ENCODE measurements around the gene UPP1.

DNA sequence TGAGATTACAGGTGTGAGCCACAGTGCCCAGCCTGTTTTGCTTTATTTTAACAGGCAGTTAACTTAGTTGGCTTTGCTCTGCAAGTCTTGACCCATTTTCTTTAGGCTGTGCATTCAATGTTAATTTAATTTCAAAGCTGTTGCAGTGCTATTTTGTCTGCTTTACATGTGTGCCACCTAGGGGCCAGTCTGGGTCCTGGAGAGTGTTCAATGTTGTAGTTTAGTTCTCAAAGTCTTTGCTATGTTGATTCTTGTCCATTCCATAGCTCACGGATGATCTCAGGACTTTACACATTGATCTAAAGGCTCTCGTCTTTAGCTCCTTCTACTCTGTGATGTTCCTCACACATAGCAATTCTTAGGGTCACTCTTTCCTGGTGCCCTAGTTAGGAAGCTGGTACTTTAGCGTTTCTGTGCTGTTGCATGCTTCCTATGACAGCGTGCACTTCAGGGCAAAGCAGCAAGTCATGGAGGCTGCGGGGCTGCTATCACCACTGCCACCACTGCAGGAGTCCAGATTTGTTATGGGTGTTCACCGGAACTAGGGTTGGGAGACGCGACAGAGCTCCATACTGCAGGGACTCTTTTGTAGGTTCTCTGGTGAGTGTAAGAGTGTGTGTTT, 65.8 kb downstream of the UPP1 start:
- TF ChIP-seq GATA2 (IDR thresholded peaks at IDR 0.05; ENCODE audit: low read depth, low read length) (no peak), GATA3 (IDR thresholded peaks at IDR 0.05; ENCODE audit: low read depth, low read length) (no peak)
